ENCODE data around the gene ABTB2. TPM values are rescaled to one million over a fixed set of nuclear protein-coding genes. Genes with fewer than 3 reads are reported as not detected.
A peak's percentile ranks its signal among the peaks of the same experiment; 100 is the strongest.

The ABTB2 gene
- under 1 TPM; 0.97 TPM for total RNA-seq

DNA sequence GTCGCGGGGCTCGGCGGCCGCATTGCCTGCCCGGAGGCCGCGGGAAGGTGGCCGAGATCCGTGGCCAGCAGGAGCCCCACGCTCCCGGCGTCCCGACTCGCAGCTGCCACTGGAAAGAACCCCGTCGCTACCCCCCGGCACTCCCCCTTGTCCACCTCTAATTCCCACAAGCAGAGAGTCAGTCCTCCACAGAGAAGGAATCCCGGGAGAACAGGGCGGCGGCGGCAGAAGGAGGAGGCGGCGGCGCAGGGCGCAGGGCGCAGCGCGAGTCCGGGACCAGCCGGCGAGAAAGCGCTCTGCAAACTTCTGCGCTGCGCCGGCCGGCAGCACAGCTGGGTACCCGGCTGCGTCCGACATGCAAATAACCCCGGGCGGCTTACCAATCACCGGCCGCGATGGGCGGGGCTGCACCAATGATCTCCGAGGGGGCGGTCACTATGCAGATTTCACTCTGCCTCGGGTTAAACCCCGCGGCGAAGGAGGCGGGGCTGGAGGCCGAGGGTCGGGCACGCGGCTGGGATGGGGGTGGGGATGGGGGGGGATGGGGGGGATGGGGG is at the start of gene ABTB2:
TSS of gene ABTB2 (minus strand) at position 310 of the 557 bp plus-strand sequence.
- Mint-ChIP-seq H3K36me3 (ENCODE audit: low read depth) (no peaks in the 10 kb centered on the region), H3K4me3 (peak within 1 kb of the TSS; percentile 78), H3K27ac (peak within 1 kb of the TSS; percentile 74), H3K27me3 (ENCODE audit: low read depth) (peaks cover 44% of the 10 kb centered on the region), H3K9me3 (ENCODE audit: insufficient read depth) (no peaks in the 10 kb centered on the region), H3K4me1 (ENCODE audit: low read depth) (peaks cover 32% of the 10 kb centered on the region)
- POLR2A ChIA-PET, result interaction anchor here (0.7 to 2.8 kb wide), 8 partner anchors 10 to 253 kb away, joined by 3 to 9 read pairs (median 3); partner anchors contain the start of gene NAT10
- DNase-seq, result peak; percentile 99
- ATAC-seq, result peak; percentile 91
- CTCF ChIA-PET, result interaction anchor here (0.6 to 4.8 kb wide), 33 partner anchors 12 to 367 kb away, joined by 3 to 70 read pairs (median 4); no protein-coding TSS in a partner anchor

DNA sequence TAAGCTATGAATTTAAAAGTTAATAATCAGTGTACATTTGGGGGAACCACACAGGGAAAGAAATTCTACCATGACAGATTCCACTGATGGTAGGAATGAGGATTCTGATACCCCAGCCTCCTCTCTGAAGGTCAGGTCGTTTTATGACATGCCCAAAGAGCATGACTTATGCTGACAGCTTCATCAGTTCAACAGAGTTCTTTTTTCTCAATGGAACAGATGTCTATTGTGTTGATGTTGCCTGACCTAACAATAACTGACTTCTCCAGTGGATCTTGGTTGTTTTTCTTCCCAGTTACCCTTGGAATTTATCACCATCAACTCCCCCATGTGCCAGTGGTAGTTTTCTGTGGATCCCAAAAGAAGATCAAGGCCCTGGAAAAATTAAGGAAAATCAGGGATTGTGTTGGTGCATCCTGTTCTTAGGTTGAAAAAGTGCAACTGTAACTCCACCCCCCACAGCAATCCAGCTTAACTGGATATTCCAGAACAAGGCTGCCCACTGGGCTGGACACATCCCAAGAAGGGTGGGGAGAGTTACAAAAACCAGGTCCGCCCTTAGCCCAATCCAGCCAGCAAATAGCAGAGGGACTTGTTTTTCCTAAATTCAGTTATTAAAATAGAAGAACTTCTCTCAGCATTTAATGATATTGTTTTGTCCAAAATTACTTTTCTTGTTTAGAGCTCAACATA is 49.5 kb upstream of the ABTB2 start:
- Mint-ChIP-seq H3K27ac (no peak overlapping the region), H3K9me3 (ENCODE audit: insufficient read depth) (no peaks in the 10 kb centered on the region), H3K36me3 (ENCODE audit: low read depth) (no peaks in the 10 kb centered on the region), H3K27me3 (ENCODE audit: low read depth) (peaks cover 29% of the 10 kb centered on the region), H3K4me3 (no peak overlapping the region), H3K4me1 (ENCODE audit: low read depth) (no peaks in the 10 kb centered on the region)
- POLR2A ChIA-PET, result no interaction called here
- DNase-seq (no peak), ATAC-seq (no peak)
- CTCF ChIA-PET, result no interaction called here

DNA sequence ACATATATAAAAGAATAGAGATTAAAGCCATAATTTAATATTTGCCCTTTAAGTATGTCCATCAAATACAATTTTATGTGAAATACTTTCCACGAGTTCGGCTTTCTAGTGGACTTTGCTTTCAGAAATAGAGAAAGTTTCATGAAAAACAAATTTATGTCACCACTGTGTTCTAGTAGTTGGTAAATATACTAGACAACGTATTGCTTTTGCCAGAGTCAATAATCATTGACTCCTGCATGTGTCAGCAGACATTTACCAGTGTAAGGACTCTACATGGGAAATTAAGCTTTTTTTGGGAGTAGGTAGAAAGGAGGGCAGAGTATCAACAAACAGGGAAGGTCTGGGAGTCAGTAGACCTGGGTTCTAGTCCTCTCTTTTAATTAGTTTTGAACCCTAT is 48.6 kb upstream of the ABTB2 start:
- Mint-ChIP-seq H3K4me3 (no peak overlapping the region), H3K4me1 (ENCODE audit: low read depth) (no peaks in the 10 kb centered on the region), H3K9me3 (ENCODE audit: insufficient read depth) (no peaks in the 10 kb centered on the region), H3K27me3 (ENCODE audit: low read depth) (peaks cover 29% of the 10 kb centered on the region), H3K27ac (no peak overlapping the region), H3K36me3 (ENCODE audit: low read depth) (no peaks in the 10 kb centered on the region)
- ChIA-PET POLR2A (no interaction called here), CTCF (no interaction called here)
- no peak for ATAC-seq
- no peak for DNase-seq

DNA sequence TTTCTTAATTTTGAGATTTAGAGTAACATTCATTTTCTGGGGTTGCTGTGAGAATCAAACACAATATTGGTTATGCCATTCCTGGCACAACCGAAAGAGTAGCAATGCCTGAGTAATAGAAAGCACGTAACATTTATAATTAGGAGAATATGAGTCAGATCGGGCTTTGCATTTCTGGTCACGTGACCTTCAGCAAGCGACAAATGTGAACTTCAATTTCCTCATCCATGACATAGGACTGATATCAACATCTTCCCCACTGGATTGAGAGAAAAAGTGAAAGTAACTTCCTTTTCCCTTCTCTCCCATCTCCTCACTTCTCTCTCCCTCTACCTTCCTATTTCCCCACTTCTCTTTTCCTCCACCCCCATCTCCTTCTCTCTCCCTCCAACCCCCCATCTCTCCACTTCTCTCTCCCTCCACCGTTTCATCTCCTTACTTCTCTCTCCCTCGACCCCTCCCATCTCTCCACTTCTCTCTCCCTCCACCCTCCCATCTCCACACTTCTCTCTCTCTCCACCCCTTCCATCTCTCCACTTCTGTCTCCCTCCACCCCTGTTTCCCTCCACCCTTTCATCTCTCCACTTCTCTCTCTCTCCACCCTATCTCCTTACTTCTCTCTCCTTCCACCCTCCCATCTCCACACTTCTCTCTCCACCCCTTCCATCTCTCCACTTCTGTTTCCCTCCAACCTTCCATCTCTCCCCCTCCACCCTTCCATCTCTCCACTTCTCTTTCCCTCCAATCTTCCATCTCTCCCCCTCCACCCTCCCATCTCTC is 47.5 kb upstream of the ABTB2 start:
- ATAC-seq, result no peak

DNA sequence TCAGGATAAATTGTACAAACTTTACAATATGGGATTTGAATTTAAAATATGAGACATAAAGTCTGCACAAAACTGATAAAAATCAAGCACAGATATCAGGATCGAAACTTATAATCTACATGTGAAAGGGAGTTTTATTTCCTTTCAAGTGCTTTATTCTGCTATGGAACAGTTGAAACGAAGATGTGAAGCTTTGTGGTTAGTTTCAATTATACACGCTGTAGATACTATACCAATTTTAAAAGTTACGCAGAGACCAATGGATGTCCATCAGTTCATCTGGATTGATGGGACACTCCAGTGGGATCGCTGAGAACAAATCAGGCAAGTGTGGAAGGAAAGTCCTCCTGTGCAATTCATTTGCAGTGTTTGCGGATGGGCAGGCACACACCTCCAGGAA is 46.5 kb upstream of the ABTB2 start:
- POLR2A ChIA-PET, result no interaction called here
- Mint-ChIP-seq H3K27ac (no peak overlapping the region), H3K4me1 (ENCODE audit: low read depth) (no peaks in the 10 kb centered on the region), H3K36me3 (ENCODE audit: low read depth) (no peaks in the 10 kb centered on the region), H3K4me3 (no peak overlapping the region), H3K9me3 (ENCODE audit: insufficient read depth) (no peaks in the 10 kb centered on the region), H3K27me3 (ENCODE audit: low read depth) (peaks cover 29% of the 10 kb centered on the region)
- DNase-seq (no peak), ATAC-seq (no peak)
- CTCF ChIA-PET, result interaction anchor here (0.9 kb wide), 1 partner anchor 230 kb away, joined by 3 read pairs; no protein-coding TSS in a partner anchor

More for the DNA sequence above, 47.5 kb upstream of the ABTB2 start:
- ChIA-PET CTCF (no interaction called here), POLR2A (no interaction called here)
- peaks cover 29% of the 10 kb centered on the region for H3K27me3 Mint-ChIP-seq (ENCODE audit: low read depth)
- no peaks in the 10 kb centered on the region for H3K4me1 Mint-ChIP-seq (ENCODE audit: low read depth)
- DNase-seq, result no peak
- H3K27ac Mint-ChIP-seq, result no peak overlapping the region
- H3K9me3 Mint-ChIP-seq (ENCODE audit: insufficient read depth), result no peaks in the 10 kb centered on the region
- H3K36me3 Mint-ChIP-seq (ENCODE audit: low read depth), result no peaks in the 10 kb centered on the region
- no peak overlapping the region for H3K4me3 Mint-ChIP-seq

DNA sequence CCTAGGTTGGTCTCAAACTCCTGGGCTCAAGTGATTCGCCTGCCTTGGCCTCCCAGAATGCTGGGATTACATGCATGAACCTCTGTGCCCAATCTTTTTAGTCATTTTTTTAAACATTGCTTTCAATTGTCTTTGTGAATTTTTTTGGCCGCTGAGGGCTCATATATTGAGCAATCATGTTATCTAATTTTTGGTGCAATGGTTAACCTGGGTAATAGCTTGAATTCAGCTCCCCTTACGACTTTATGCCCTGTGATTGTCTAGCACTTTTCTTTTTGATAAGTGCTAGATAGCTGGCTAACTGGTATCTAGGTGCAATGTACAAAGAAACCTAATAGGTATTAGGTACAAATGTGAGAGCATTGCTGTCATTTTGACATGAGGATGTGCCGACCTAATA is 45.6 kb upstream of the ABTB2 start:
- H3K27me3 Mint-ChIP-seq (ENCODE audit: low read depth), result peaks cover 27% of the 10 kb centered on the region
- no peak for ATAC-seq
- H3K9me3 Mint-ChIP-seq (ENCODE audit: insufficient read depth), result no peaks in the 10 kb centered on the region
- H3K4me3 Mint-ChIP-seq, result no peak overlapping the region
- H3K27ac Mint-ChIP-seq, result no peak overlapping the region
- no peaks in the 10 kb centered on the region for H3K4me1 Mint-ChIP-seq (ENCODE audit: low read depth)
- ChIA-PET POLR2A (no interaction called here), CTCF (interaction anchor here (0.9 kb wide), 1 partner anchor 229 kb away, joined by 3 read pairs; no protein-coding TSS in a partner anchor)
- H3K36me3 Mint-ChIP-seq (ENCODE audit: low read depth), result no peaks in the 10 kb centered on the region
- DNase-seq, result no peak

DNA sequence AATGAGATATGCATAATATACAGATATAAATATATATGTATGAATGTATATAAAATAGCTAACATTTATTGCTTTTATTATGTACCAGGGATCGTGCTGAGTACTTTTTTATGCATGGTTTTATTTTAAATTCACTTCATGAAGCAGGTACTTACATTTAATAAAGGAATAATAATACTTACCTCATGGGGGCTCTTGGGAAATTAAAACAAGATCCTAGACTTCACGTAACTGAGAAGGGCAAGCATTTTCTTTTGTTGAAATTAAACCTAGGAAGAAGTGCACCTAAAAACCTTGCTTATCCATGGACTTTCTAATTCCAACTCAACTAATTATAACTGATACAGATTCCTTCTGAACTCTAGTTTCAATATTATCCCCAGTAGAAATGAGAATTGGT is 40.0 kb upstream of the ABTB2 start:
- Mint-ChIP-seq H3K4me1 (ENCODE audit: low read depth) (no peaks in the 10 kb centered on the region), H3K27me3 (ENCODE audit: low read depth) (peaks cover 7% of the 10 kb centered on the region), H3K36me3 (ENCODE audit: low read depth) (no peaks in the 10 kb centered on the region), H3K9me3 (ENCODE audit: insufficient read depth) (peaks cover 9% of the 10 kb centered on the region), H3K27ac (no peak overlapping the region), H3K4me3 (no peak overlapping the region)
- no peak for DNase-seq
- no peak for ATAC-seq
- ChIA-PET POLR2A (no interaction called here), CTCF (no interaction called here)

DNA sequence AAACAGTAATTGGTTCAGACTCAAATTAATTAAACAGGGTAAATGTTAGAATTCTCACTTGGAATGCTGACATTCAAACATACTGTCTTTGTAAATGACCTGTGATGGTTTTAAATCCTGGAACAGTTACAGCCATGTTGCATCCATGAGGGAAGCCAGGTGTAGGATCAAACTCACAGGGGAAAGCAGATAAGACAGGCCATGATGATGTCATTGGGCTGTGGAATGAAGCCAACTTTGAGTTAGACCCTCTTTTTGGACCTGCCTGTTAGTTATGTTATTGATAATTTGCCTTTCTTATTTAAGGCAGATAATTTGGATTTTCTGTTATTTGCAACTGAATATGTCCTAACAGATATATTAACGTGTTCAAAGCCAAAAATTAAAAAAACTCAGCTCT is 39.3 kb upstream of the ABTB2 start:
- Mint-ChIP-seq H3K9me3 (ENCODE audit: insufficient read depth) (peaks cover 9% of the 10 kb centered on the region), H3K27me3 (ENCODE audit: low read depth) (peaks cover 13% of the 10 kb centered on the region), H3K36me3 (ENCODE audit: low read depth) (no peaks in the 10 kb centered on the region), H3K4me3 (no peak overlapping the region), H3K27ac (no peak overlapping the region), H3K4me1 (ENCODE audit: low read depth) (no peaks in the 10 kb centered on the region)
- ChIA-PET CTCF (no interaction called here), POLR2A (no interaction called here)
- DNase-seq (no peak), ATAC-seq (no peak)

DNA sequence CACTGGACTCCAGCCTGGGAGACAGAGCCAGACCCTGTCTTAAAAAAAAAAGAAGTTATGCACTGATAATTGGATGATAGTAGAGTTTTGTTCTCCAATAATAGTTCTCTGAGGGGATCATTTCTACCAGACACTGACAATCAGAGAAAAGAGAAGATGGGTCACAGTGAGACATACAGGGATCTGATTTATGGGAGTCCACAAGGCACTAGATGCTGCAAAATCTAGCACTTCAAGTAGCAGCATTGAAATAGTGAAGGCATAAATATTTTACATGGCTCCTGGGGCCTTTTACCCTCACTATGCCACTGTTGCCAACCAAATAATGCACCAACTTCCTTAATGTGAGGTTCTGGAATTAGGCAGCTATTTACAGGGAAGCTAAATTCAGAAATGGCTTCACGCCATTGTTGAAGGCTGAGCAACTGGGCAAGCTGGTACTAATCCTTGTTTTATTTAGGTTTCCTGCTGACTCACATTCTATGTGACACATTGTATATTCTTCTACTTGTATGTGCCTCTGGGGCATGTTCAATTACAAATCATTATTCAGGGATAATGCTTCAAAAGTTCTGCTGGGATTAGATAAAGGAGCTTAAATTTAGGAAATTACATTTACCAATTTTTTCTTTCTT is 38.2 kb upstream of the ABTB2 start:
- CTCF ChIA-PET, result no interaction called here

DNA sequence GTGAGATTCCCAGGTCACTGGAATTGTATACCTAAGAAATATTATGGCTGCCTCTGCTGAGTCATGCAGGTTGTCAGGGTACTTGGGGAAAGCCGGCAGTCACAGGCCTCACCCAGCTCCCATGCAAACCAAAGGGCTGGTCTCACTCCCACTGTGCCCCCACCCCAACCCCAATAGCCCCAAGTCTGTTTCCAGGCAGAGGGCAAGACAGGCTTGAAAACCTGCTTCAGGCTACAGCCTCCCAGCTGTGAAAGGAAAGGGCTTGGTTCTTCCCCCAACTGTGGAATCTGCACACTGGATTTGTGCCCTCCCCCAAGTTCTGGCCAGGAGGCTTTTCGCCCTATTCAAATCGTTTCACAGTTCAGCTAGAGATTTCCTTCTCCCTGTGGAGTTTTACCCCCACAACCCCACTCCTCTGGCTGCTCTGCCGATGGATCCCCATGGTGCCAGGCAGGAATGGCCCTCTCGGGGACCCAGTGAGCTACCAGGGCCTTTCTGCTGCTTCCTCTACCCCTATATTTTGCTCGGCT is 37.0 kb upstream of the ABTB2 start:
- no peak for ATAC-seq
- no peak for DNase-seq
- H3K27ac Mint-ChIP-seq, result no peak overlapping the region
- peaks cover 26% of the 10 kb centered on the region for H3K27me3 Mint-ChIP-seq (ENCODE audit: low read depth)
- H3K9me3 Mint-ChIP-seq (ENCODE audit: insufficient read depth), result peaks cover 9% of the 10 kb centered on the region
- H3K36me3 Mint-ChIP-seq (ENCODE audit: low read depth), result no peaks in the 10 kb centered on the region
- ChIA-PET CTCF (no interaction called here), POLR2A (no interaction called here)
- H3K4me3 Mint-ChIP-seq, result no peak overlapping the region
- H3K4me1 Mint-ChIP-seq (ENCODE audit: low read depth), result no peaks in the 10 kb centered on the region

More for the DNA sequence above, 38.2 kb upstream of the ABTB2 start:
- no peak overlapping the region for H3K27ac Mint-ChIP-seq
- H3K36me3 Mint-ChIP-seq (ENCODE audit: low read depth), result no peaks in the 10 kb centered on the region
- no peak overlapping the region for H3K4me3 Mint-ChIP-seq
- ATAC-seq (no peak), DNase-seq (no peak)
- no peaks in the 10 kb centered on the region for H3K4me1 Mint-ChIP-seq (ENCODE audit: low read depth)
- H3K9me3 Mint-ChIP-seq (ENCODE audit: insufficient read depth), result peaks cover 9% of the 10 kb centered on the region
- POLR2A ChIA-PET, result no interaction called here
- H3K27me3 Mint-ChIP-seq (ENCODE audit: low read depth), result peaks cover 20% of the 10 kb centered on the region

DNA sequence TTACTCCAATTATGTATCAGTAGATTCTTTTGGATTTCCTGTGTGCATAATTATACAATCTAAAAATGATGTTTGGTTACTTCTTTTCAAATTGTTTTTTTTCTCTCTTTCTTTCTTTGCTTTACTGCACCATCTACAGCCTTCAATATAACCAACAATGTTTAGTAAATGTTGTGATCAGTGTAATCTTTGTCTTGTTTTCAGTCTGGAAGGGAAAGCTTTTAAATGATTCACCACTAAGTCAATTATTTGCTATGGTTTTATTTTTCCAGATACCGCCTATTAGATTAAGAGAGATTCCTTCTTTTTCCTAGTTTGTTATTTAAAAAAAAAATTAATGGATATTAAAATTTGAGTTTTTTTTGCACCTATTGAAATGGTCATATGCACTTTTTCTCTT is 29.8 kb upstream of the ABTB2 start:
- DNase-seq, result no peak
- peaks cover 32% of the 10 kb centered on the region for H3K27me3 Mint-ChIP-seq (ENCODE audit: low read depth)
- H3K9me3 Mint-ChIP-seq (ENCODE audit: insufficient read depth), result no peaks in the 10 kb centered on the region
- no peak overlapping the region for H3K27ac Mint-ChIP-seq
- no peaks in the 10 kb centered on the region for H3K36me3 Mint-ChIP-seq (ENCODE audit: low read depth)
- no peak overlapping the region for H3K4me3 Mint-ChIP-seq
- ChIA-PET CTCF (no interaction called here), POLR2A (no interaction called here)
- peaks cover 2% of the 10 kb centered on the region for H3K4me1 Mint-ChIP-seq (ENCODE audit: low read depth)
- no peak for ATAC-seq

All from activated CD8-positive, alpha-beta T cell treated with anti-CD3 and anti-CD28 coated beads, Interleukin-2, amount 10 ng/mL, durations not matched to agents 7 days and 5 days (primary cell).